Pancreas (tissue), 10 donors: ENCODE data around the gene TUBG2. TPM values are rescaled to one million over a fixed set of nuclear protein-coding genes. Genes with fewer than 3 reads are reported as not detected.
"Not testable (repeated sequence)": the region's sequence is repeated elsewhere in the genome, so short reads cannot be mapped to it uniquely, and the experiment has no call there.

Experiments used
- ATAC-seq, 4 donors: fragments of 200-7000 bp; cut with Tn5 transposase; one replicate each; pipeline versions ENCODE4 v1.8.0 to v1.9.1; 2020; ENCODE audit warnings: mild to moderate bottlenecking in 4 of 4, moderate library complexity in 4 of 4
- DNase-seq, 6 donors: peaks; one replicate each; pipeline ENCODE4 v3.0.0-alpha.2; 2020
- FAIRE-seq: peaks from 2 replicates; lab custom pipeline; 2012; peaks lifted over from hg19 to GRCh38; lab: Jason Lieb, UNC
- H3K27ac ChIP-seq, 4 donors: fragments of 200-600 bp; sonication (generic); 1 replicate in 3 of 4; 2 replicates in 1 of 4; pipeline versions ENCODE4 v1.5.0 to v1.8.0; 2020
- H3K27me3 ChIP-seq, 4 donors: fragments of 200-600 bp; one replicate each; pipeline ENCODE4 v1.8.0; 2021
- H3K36me3 ChIP-seq, 3 donors: fragments of 200-600 bp; sonication (generic) in 1 of 3; one replicate each; pipeline versions ENCODE4 v1.5.0 to v1.8.0; 2020 to 2021
- H3K4me1 ChIP-seq, 3 donors: fragments of 200-600 bp; one replicate each; pipeline ENCODE4 v1.8.0; 2021
- H3K4me3 ChIP-seq, 4 donors: fragments of 200-600 bp; sonication (generic) in 2 of 4; one replicate each; pipeline versions ENCODE4 v1.5.0 to v1.8.0; 2020 to 2021
- H3K9me3 ChIP-seq, 4 donors: fragments of 200-600 bp; one replicate each; pipeline ENCODE4 v1.8.0; 2021
- WGBS, 2 donors: extraction: QIAGEN DNeasy Blood & Tissue Kit; methylation state at CpG; one replicate each; pipeline ENCODE4 v1.1.7; 2013; 5-methylcytosine and 5-hydroxymethylcytosine counted together
- intact Hi-C, 3 donors: fragments of 100-400 bp; cut with DNase I; formaldehyde crosslinking; loops; one replicate each; pipeline versions ENCODE4 v1.11.1 to v1.14.2; 2022
- polyA plus RNA-seq, 2 donors: library from polyadenylated mRNA; stranded (reverse); fragments of 200-250 nt; gene quantifications; one replicate each; pipeline ENCODE4 v1.2.3, GENCODE V29; 2013
- total RNA-seq, 6 donors: library from RNA; stranded (reverse); fragmentation: NEBNext Ultra II Directional in 4 of 6; extraction: Animal tissue kit (Norgen Biotek cat#: 25700) in 4 of 6; gene quantifications; one replicate each; pipeline versions ENCODE4 v1.2.1 to v1.2.4, GENCODE V29; 2021 to 2023
- TF ChIP-seq, protein P1 (sequence below), 4 donors: fragments of 200-600 bp; sonication (generic) in 3 of 4; IDR thresholded peaks; one replicate each; pipeline versions ENCODE4 v1.5.0 to v1.8.0; 2021; ENCODE audit warnings: antibody characterized with exemption in 4 of 4
- donor health status: healthy with polysubstance abuse.
- donor health status: DM: no; HTN: no; CAD: no; lungs with moderate emphysema.
- donor health status: DM: no; HTN: no; CAD: no.
- donor health status: control.
- donor health status: control.
- donor health status: Bipolar disorder and iron deficiency.
- donor health status: DM: yes; HTN: yes; CAD: no.
- donor health status: DM: no; HTN: no; CAD: no.
- donor health status: DM: no; HTN: no; CAD: no.
- donor health status: DM: yes; HTN: yes; CAD: no.

TUBG2 gene
- total RNA-seq (10 to 100 TPM; 10.9 to 43.4 (median 19.8) TPM), polyA plus RNA-seq (10 to 100 TPM; 48.2 to 90.5 TPM)

DNA sequence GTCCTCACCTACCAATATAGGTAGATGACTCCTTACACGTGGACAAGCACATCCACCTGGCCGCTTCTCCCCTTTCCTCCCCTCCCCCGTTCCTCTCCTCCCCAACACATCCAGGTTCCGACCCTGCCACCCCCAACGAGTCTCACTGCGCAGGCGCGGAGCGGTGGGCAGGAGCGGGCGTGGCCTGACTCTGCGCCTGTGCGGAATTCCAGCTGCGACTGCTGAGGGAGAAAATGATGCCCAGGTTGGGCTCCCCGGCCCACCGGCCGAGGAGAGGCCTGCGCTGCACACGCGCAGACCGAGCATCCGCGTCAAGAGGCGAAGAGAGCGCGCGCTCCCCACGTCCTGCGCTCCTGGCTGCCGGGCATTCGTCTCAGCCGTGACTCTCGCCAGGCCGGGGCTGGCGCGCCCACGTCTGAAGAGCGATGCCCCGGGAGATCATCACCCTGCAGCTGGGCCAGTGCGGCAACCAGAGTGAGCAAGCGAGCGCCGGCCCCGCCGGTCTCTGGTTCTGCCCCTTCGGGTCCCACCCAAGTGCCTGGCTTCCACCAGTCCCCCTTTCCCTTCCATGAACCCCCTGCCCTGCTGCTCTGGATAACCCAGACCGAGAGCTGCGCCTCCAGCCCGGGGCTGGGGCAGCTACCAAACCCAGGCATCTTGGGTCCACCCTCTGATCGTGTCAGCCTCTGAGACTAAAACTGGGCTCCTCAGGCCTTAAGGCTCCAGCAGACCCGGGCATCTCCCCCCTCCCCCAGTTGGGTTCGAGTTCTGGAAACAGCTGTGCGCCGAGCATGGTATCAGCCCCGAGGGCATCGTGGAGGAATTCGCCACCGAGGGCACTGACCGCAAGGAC is at the start of gene TUBG2:
TUBG2 (plus strand) TSS at position 206 of the 853 bp plus-strand sequence; CDS start at position 426, 220 bp downstream.
- DNase-seq (peak; percentile 88 to 96 (median 92)), FAIRE-seq (no peak), ATAC-seq (peak; percentile 89 to 95 (median 94))
- Histone ChIP-seq H3K27me3 (no peaks in the 10 kb centered on the region), H3K4me3 (peak within 1 kb of the TSS; percentile 39 to 81 (median 74)), H3K36me3 (no peaks in the 10 kb centered on the region), H3K9me3 (no peaks in the 10 kb centered on the region), H3K4me1 (peaks cover 0 to 11% (median 0%) of the 10 kb centered on the region in 3 donors), H3K27ac (peak within 1 kb of the TSS; percentile 54 to 79 (median 71))
- intact Hi-C loops, result no loop called here
- TF ChIP-seq, protein P1, sequence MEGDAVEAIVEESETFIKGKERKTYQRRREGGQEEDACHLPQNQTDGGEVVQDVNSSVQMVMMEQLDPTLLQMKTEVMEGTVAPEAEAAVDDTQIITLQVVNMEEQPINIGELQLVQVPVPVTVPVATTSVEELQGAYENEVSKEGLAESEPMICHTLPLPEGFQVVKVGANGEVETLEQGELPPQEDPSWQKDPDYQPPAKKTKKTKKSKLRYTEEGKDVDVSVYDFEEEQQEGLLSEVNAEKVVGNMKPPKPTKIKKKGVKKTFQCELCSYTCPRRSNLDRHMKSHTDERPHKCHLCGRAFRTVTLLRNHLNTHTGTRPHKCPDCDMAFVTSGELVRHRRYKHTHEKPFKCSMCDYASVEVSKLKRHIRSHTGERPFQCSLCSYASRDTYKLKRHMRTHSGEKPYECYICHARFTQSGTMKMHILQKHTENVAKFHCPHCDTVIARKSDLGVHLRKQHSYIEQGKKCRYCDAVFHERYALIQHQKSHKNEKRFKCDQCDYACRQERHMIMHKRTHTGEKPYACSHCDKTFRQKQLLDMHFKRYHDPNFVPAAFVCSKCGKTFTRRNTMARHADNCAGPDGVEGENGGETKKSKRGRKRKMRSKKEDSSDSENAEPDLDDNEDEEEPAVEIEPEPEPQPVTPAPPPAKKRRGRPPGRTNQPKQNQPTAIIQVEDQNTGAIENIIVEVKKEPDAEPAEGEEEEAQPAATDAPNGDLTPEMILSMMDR (IDR thresholded peaks at IDR 0.05), result no peak
- 1% methylated on average over 51 to 57 of the region's 59 CpGs for WGBS, 2 donors

DNA sequence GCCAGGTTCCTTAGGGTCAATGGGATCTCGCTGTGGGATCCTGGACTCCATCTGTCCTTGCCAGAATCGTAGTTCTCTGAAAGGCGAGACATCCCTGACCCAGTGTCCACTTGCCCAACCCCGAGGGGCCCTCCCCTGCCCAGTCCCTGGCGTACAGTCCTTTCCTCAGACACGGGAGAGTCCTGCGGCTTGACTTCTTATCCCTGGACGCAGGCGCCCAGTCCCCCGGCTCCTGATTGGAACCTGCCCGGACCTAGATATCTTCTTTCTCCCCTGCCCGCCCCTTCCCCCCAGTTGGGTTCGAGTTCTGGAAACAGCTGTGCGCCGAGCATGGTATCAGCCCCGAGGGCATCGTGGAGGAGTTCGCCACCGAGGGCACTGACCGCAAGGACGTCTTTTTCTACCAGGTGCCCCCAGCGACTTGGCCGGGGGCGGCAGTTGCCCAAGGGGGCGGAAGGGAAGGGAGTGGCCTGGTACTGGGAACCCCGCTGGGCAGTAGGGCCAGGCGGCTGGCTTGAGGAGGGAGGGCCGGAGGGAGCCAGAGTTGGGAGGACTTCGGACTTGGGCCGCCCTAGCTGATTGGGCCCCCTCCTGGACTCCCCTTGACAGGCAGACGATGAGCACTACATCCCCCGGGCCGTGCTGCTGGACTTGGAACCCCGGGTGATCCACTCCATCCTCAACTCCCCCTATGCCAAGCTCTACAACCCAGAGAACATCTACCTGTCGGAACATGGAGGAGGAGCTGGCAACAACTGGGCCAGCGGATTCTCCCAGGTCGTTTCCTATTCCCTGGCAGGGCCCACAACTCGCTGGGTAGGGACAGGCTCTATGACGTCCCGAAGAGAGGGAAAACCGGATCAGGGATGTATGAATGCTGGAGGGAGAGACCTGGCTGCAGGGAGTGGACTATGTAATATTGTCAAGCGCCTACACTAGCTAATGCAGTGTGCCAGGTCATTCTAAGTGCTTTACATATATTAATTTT is 49.0 kb upstream of the TUBG2 start:
- DNase-seq, result peak in 5 of 6 donors; percentile 26 to 81 (median 65)
- H3K4me1 ChIP-seq, result peaks cover 4 to 35% (median 16%) of the 10 kb centered on the region in 3 donors
- peaks cover 0 to 27% (median 6%) of the 10 kb centered on the region in 3 donors for H3K36me3 ChIP-seq
- H3K27me3 ChIP-seq, intact Hi-C loops, H3K9me3 ChIP-seq, FAIRE-seq: not testable (repeated sequence)
- peak overlapping the region; percentile 51 to 76 (median 58) for H3K4me3 ChIP-seq
- ATAC-seq, result peak; percentile 12 to 28 (median 18)
- WGBS, 2 donors, result 10 to 14% methylated on average over 34 to 36 of the region's 42 CpGs
- H3K27ac ChIP-seq, result peak overlapping the region; percentile 18 to 87 (median 48)

DNA sequence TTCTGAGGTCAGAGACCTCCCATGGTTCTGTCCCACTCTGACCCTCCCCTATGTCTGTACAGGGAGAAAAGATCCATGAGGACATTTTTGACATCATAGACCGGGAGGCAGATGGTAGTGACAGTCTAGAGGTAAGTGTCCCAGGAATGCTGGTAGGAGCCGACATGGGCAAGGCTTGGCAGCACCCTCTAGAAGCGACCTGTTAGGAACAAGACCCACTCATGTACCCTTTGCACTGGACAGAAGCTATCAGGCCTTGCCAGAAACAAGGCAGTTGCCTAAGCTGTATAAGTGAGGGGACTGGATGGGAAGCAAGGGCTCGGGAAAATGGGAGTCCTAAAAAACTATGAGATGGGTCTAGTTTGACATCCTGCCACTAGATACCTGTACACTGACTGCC is 47.1 kb upstream of the TUBG2 start:
- DNase-seq (no peak), ATAC-seq (no peak), FAIRE-seq (no peak)
- Histone ChIP-seq H3K4me1 (peaks cover 4 to 21% (median 16%) of the 10 kb centered on the region in 3 donors), H3K27ac (no peak overlapping the region), H3K27me3 (no peaks in the 10 kb centered on the region), H3K9me3 (no peaks in the 10 kb centered on the region), H3K4me3 (no peak overlapping the region), H3K36me3 (peaks cover 0 to 36% (median 9%) of the 10 kb centered on the region in 3 donors)
- intact Hi-C loops, result no loop called here
- TF ChIP-seq, protein P1 (IDR thresholded peaks at IDR 0.05), result no peak
- 92 to 99% methylated on average over 4 of the region's 4 CpGs for WGBS, 2 donors

DNA sequence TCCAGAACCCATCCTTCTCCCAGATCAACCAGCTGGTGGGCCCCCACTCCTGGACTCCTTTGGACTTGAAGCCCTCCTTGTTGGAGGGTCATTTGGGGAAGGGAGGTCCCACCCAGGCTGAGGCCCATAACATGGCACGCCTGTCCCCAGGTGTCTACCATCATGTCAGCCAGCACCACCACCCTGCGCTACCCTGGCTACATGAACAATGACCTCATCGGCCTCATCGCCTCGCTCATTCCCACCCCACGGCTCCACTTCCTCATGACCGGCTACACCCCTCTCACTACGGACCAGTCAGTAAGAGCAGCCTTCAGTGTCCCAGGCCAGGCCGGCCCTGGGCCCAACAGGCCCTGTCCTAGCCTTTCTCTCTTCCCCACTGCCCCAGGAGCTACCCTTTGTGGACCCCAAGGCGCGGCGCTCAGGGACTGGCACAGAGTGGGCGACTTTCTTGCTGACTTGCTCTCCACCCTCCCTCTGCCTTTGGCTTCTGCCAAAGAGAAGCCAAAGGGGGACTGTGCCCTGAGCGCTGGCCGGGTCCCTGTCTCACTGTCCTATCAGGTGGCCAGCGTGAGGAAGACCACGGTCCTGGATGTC is 45.3 kb upstream of the TUBG2 start:
- Histone ChIP-seq H3K27me3 (no peaks in the 10 kb centered on the region), H3K4me1 (peaks cover 11 to 17% (median 15%) of the 10 kb centered on the region in 3 donors), H3K4me3 (no peak overlapping the region), H3K36me3 (peaks cover 0 to 36% (median 9%) of the 10 kb centered on the region in 3 donors), H3K9me3 (no peaks in the 10 kb centered on the region), H3K27ac (no peak overlapping the region)
- peak in 1 of 6 donors; percentile 41 for DNase-seq
- no peak for FAIRE-seq
- TF ChIP-seq, protein P1 (IDR thresholded peaks at IDR 0.05), result no peak
- 95 to 96% methylated on average over 17 of the region's 17 CpGs for WGBS, 2 donors
- ATAC-seq, result no peak
- intact Hi-C loops, result no loop called here
